Keratinocyte (primary cell): ENCODE data around the gene SNTB2. TPM values are rescaled to one million over a fixed set of nuclear protein-coding genes. Genes with fewer than 3 reads are reported as not detected.
A peak's percentile ranks its signal among the peaks of the same experiment; 100 is the strongest.

ENCODE experiments used
- DNase-seq: peaks from one replicate; pipeline ENCODE4 v3.0.0-alpha.2; 2011; ENCODE audit warnings: low read depth, missing footprints, low spot score
- FAIRE-seq: peaks from 2 replicates; lab custom pipeline; 2011; peaks lifted over from hg19 to GRCh38; lab: Jason Lieb, UNC
- H2AFZ ChIP-seq: 2 replicates; pipeline ENCODE4 v1.6.0; 2012; ENCODE audit warnings: low read length, control low read depth, inconsistent platforms; ENCODE audit not compliant: control insufficient read depth
- H3K27ac ChIP-seq: 2 replicates; pipeline ENCODE4 v1.5.1; 2011; ENCODE audit warnings: low read length; ENCODE audit not compliant: control insufficient read depth, insufficient read depth
- H3K27me3 ChIP-seq: 3 replicates; pipeline ENCODE4 v1.6.0; 2011; ENCODE audit warnings: low read length; ENCODE audit not compliant: control insufficient read depth, insufficient read depth; ENCODE audit errors: extremely low read depth
- H3K36me3 ChIP-seq, 2 experiments: 2 replicates in 1 of 2; 3 replicates in 1 of 2; pipeline ENCODE4 v1.5.1; 2011; ENCODE audit warnings: low read length in 2 of 2, mild to moderate bottlenecking in 1 of 2; ENCODE audit not compliant: control insufficient read depth in 2 of 2, insufficient read depth in 2 of 2; ENCODE audit errors: extremely low read depth in 1 of 2
- H3K4me1 ChIP-seq: 3 replicates; pipeline ENCODE4 v1.5.1; 2011; ENCODE audit warnings: low read length; ENCODE audit not compliant: control insufficient read depth, insufficient read depth; ENCODE audit errors: extremely low read depth
- H3K4me2 ChIP-seq: 3 replicates; pipeline ENCODE4 v1.6.0; 2011; ENCODE audit warnings: low read depth, low read length; ENCODE audit not compliant: control insufficient read depth, insufficient read depth; ENCODE audit errors: extremely low read depth
- H3K4me3 ChIP-seq, 3 experiments: fragments of 200-600 bp in 1 of 3; sonication (generic) in 1 of 3; 2 replicates in 2 of 3; 3 replicates in 1 of 3; pipeline ENCODE4 v1.5.1; 2011 to 2016; ENCODE audit warnings: low read length in 3 of 3, mild to moderate bottlenecking in 3 of 3, control low read depth in 2 of 3, inconsistent platforms in 1 of 3, low read depth in 1 of 3, mixed read lengths in 1 of 3, mixed run types in 1 of 3, moderate library complexity in 1 of 3; ENCODE audit not compliant: control insufficient read depth in 2 of 3, insufficient read depth in 2 of 3; ENCODE audit errors: extremely low read depth in 1 of 3
- H3K79me2 ChIP-seq: 2 replicates; pipeline ENCODE4 v1.6.0; 2012; ENCODE audit warnings: low read length; ENCODE audit not compliant: control insufficient read depth, insufficient read depth
- H3K9ac ChIP-seq: 3 replicates; pipeline ENCODE4 v1.6.0; 2011; ENCODE audit warnings: low read length; ENCODE audit not compliant: control insufficient read depth, insufficient read depth; ENCODE audit errors: extremely low read depth
- H3K9me1 ChIP-seq: 3 replicates; pipeline ENCODE4 v1.6.0; 2011; ENCODE audit warnings: low read length; ENCODE audit not compliant: control insufficient read depth, insufficient read depth; ENCODE audit errors: extremely low read depth
- H3K9me3 ChIP-seq: 2 replicates; pipeline ENCODE4 v1.5.1; 2012; ENCODE audit warnings: low read depth, low read length; ENCODE audit not compliant: control insufficient read depth
- H4K20me1 ChIP-seq: 3 replicates; pipeline ENCODE4 v1.6.0; 2011; ENCODE audit warnings: low read length; ENCODE audit not compliant: control insufficient read depth, insufficient read depth; ENCODE audit errors: extremely low read depth
- CTCF ChIP-seq, 3 experiments: IDR thresholded peaks in 1 of 3; conservative IDR thresholded peaks in 1 of 3; optimal IDR thresholded peaks in 1 of 3; 2 replicates in 2 of 3; 3 replicates in 1 of 3; pipeline versions ENCODE3 to v1.5.1; 2011; ENCODE audit warnings: low read length in 3 of 3, mild to moderate bottlenecking in 3 of 3, moderate library complexity in 2 of 3, control low read depth in 1 of 3, inconsistent platforms in 1 of 3; ENCODE audit not compliant: insufficient read depth in 2 of 3; ENCODE audit errors: extremely low read depth in 1 of 3
- EZH2 ChIP-seq: IDR thresholded peaks from one replicate; pipeline ENCODE4 v1.6.1; 2012; ENCODE audit warnings: inconsistent platforms, mild to moderate bottlenecking, low read length, moderate library complexity
- dilution Hi-C: fragments of 300-500 bp; cut with MboI; formaldehyde crosslinking; loops from one replicate; pipeline ENCODE4 v1.7.0; 2020; ENCODE audit warnings: low sequenced_read_pairs; ENCODE audit not compliant: extremely low pct_ligation_motif_present
- polyA plus RNA-seq, 5 experiments: library from polyadenylated mRNA; depleted of rRNA in 3 of 5; stranded (reverse) in 3 of 5; stranded (forward) in 1 of 5; unstranded in 1 of 5; fragments of >200 nt; gene quantifications; 1 replicate in 1 of 5; 2 replicates in 3 of 5; 3 replicates in 1 of 5; pipeline versions ENCODE4 v1.2.1 to v1.2.3, GENCODE V29; 2011 to 2012; ENCODE audit warnings: missing spikeins in 2 of 5, low read depth in 1 of 5, low replicate concordance in 1 of 5

The SNTB2 gene
- polyA plus RNA-seq, 1 donor (not counting 4 experiments of a cell fraction or from before 2014, with no cell fraction given): 15.9 TPM

DNA sequence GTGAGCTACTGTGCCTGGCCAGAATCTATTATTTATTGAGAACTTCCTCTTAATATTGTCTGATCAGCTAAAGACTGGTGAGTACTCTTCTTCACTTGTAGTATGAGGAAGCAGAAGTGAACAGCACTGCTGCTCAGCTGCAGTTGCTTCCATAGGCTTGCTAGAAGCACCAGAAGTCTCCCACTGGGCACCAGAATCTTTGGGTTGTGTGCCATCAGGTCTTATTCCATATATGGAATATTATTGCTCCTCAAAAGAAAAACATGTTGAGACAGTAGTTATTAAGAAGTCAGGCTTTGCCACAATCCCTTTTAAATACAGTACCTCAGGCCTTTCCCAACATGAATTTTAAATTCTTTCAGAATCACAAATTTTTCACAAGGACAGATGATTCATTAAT lies 17.2 kb downstream of the SNTB2 start:
- dilution Hi-C loops: no loop called here
- Histone ChIP-seq H3K9me1 (no peaks in the 10 kb centered on the region), H4K20me1 (no peaks in the 10 kb centered on the region), H3K27ac (peak overlapping the region; percentile 23), H3K4me1 (peaks cover 38% of the 10 kb centered on the region), H3K4me3 (no peak overlapping the region), H3K27me3 (no peaks in the 10 kb centered on the region), H3K79me2 (peaks cover 53% of the 10 kb centered on the region), H3K9ac (no peak overlapping the region), H3K4me2 (peak overlapping the region; percentile 51), H3K36me3 (no peaks in the 10 kb centered on the region), H3K9me3 (no peaks in the 10 kb centered on the region), H2AFZ (no peak overlapping the region)
- FAIRE-seq: peak; percentile 60
- no peak for DNase-seq
- TF ChIP-seq EZH2: no peak
- no peak for TF ChIP-seq CTCF (optimal IDR thresholded peaks at IDR 0.05 in 1 of 3, IDR thresholded peaks at IDR 0.05 in 1 of 3, conservative IDR thresholded peaks at IDR 0.05 in 1 of 3; ENCODE audit: extremely low read depth in 1 of 3, insufficient read depth in 2 of 3, low read length in 3 of 3)

GRCh38 chr16:69209735-69210134 lies 22.8 kb downstream of the SNTB2 start:
- H3K79me2 ChIP-seq: peaks cover 35% of the 10 kb centered on the region
- H3K4me1 ChIP-seq: peaks cover 4% of the 10 kb centered on the region
- H3K27me3 ChIP-seq: no peaks in the 10 kb centered on the region
- H4K20me1 ChIP-seq: no peaks in the 10 kb centered on the region
- H3K4me2 ChIP-seq: no peak overlapping the region
- dilution Hi-C loops: no loop called here
- TF ChIP-seq EZH2 (no peak), CTCF (optimal IDR thresholded peaks at IDR 0.05 in 1 of 3, IDR thresholded peaks at IDR 0.05 in 1 of 3, conservative IDR thresholded peaks at IDR 0.05 in 1 of 3; ENCODE audit: extremely low read depth in 1 of 3, insufficient read depth in 2 of 3, low read length in 3 of 3) (no peak)
- no peak overlapping the region for H3K4me3 ChIP-seq
- no peaks in the 10 kb centered on the region for H3K9me1 ChIP-seq
- no peak for FAIRE-seq
- H3K9me3 ChIP-seq: no peaks in the 10 kb centered on the region
- no peak for DNase-seq
- no peak overlapping the region for H3K9ac ChIP-seq
- no peaks in the 10 kb centered on the region for H3K36me3 ChIP-seq
- no peak overlapping the region for H3K27ac ChIP-seq
- H2AFZ ChIP-seq: no peak overlapping the region
